OCI-LY1 (cell line): ENCODE results near the gene IFNGR2.

Experiments used
- H2AFZ ChIP-seq: fragments of 200-600 bp; sonication (generic), shearing (Covaris generic); 2 replicates; pipeline ENCODE4 v1.6.0; 2014; ENCODE audit warnings: antibody characterized with exemption, mild to moderate bottlenecking, low read length
- H3F3A ChIP-seq: fragments of 200-600 bp; sonication (generic), shearing (Covaris generic); 2 replicates; pipeline ENCODE4 v1.6.0; 2014; ENCODE audit warnings: mild to moderate bottlenecking, antibody characterized with exemption, low read length, moderate library complexity; ENCODE audit not compliant: insufficient read depth
- H3K27ac ChIP-seq: fragments of 200-600 bp; sonication (generic); 2 replicates; pipeline ENCODE4 v1.5.1; 2014; ENCODE audit warnings: low read length, mixed run types, mild to moderate bottlenecking, low read depth; ENCODE audit not compliant: poor library complexity, severe bottlenecking
- H3K27me3 ChIP-seq: fragments of 200-600 bp; sonication (generic); 2 replicates; pipeline ENCODE4 v1.6.0; 2014; ENCODE audit warnings: antibody characterized with exemption, mild to moderate bottlenecking, low read length, moderate library complexity; ENCODE audit not compliant: insufficient read depth
- H3K36me3 ChIP-seq: fragments of 200-600 bp; sonication (generic); 2 replicates; pipeline ENCODE4 v1.6.1; 2014; ENCODE audit warnings: mild to moderate bottlenecking, antibody characterized with exemption, low read length, moderate library complexity, mixed read lengths; ENCODE audit not compliant: insufficient read depth
- H3K4me1 ChIP-seq: fragments of 200-600 bp; sonication (generic); 2 replicates; pipeline ENCODE4 v1.5.1; 2014; ENCODE audit warnings: mild to moderate bottlenecking, low read length, moderate library complexity; ENCODE audit not compliant: insufficient read depth, severe bottlenecking
- H3K4me2 ChIP-seq: fragments of 200-600 bp; sonication (generic), shearing (Covaris generic); 2 replicates; pipeline ENCODE4 v1.6.1; 2014; ENCODE audit warnings: low read length
- H3K4me3 ChIP-seq: fragments of 200-600 bp; sonication (generic); 2 replicates; pipeline ENCODE4 v1.5.1; 2014; ENCODE audit warnings: low read length, low read depth, mild to moderate bottlenecking, mixed read lengths; ENCODE audit not compliant: poor library complexity, severe bottlenecking
- H3K79me2 ChIP-seq: fragments of 200-600 bp; shearing (Covaris generic); 2 replicates; pipeline ENCODE4 v1.6.1; 2016; ENCODE audit warnings: mixed run types, low read length, mixed read lengths; ENCODE audit not compliant: insufficient read depth
- H3K9ac ChIP-seq: fragments of 200-600 bp; sonication (generic), shearing (Covaris generic); 2 replicates; pipeline ENCODE4 v1.6.1; 2014; ENCODE audit warnings: mild to moderate bottlenecking, low read length, mixed read lengths
- H3K9me2 ChIP-seq: fragments of 200-600 bp; sonication (generic), shearing (Covaris generic); 2 replicates; pipeline ENCODE4 v1.6.1; 2014; ENCODE audit warnings: low read depth, mild to moderate bottlenecking, low read length, mixed read lengths
- H3K9me3 ChIP-seq: fragments of 200-600 bp; shearing (Covaris generic); 2 replicates; pipeline ENCODE4 v1.6.1; 2014; ENCODE audit warnings: low read length, mixed read lengths
- H4K20me1 ChIP-seq: fragments of 200-600 bp; sonication (generic), shearing (Covaris generic); 2 replicates; pipeline ENCODE4 v1.6.0; 2016; ENCODE audit warnings: mild to moderate bottlenecking, low read length; ENCODE audit not compliant: insufficient read depth
- CTCF ChIP-seq: fragments of 200-600 bp; sonication (generic), shearing (Covaris generic); IDR thresholded peaks from 2 replicates; pipeline ENCODE4 v1.5.1; 2017; ENCODE audit warnings: mild to moderate bottlenecking, antibody characterized with exemption, low read length, moderate library complexity, mixed read lengths
- EZH2 ChIP-seq: fragments of 200-600 bp; sonication (generic), shearing (Covaris generic); IDR thresholded peaks from 2 replicates; pipeline ENCODE4 v1.8.0; 2017; ENCODE audit warnings: borderline replicate concordance, mixed run types, mild to moderate bottlenecking, antibody characterized with exemption, low read length, moderate library complexity, mixed read lengths

The IFNGR2 gene

GRCh38 chr21:33368576-33368975, 34.6 kb upstream of the IFNGR2 start:
- Histone ChIP-seq H3K27me3 (no peaks in the 10 kb centered on the region), H3K9me3 (peaks cover 12% of the 10 kb centered on the region), H3K9me2 (no peaks in the 10 kb centered on the region), H3K4me3 (no peak overlapping the region), H3K27ac (peak overlapping the region; percentile 32), H3K4me2 (no peak overlapping the region), H3F3A (0 out of 2 replicates have a peak, but pooled peaks cover 4% of the 10 kb centered on the region), H2AFZ (no peak overlapping the region), H3K79me2 (no peaks in the 10 kb centered on the region), H4K20me1 (no peaks in the 10 kb centered on the region), H3K4me1 (peaks cover 40% of the 10 kb centered on the region), H3K9ac (no peak overlapping the region), H3K36me3 (no peaks in the 10 kb centered on the region)
- TF ChIP-seq CTCF, result no peak
- no peak for TF ChIP-seq EZH2

GRCh38 chr21:33369586-33369985, 33.6 kb upstream of the IFNGR2 start:
- H3K9ac ChIP-seq, result no peak overlapping the region
- TF ChIP-seq CTCF (no peak), EZH2 (no peak)
- H3K27me3 ChIP-seq, result no peaks in the 10 kb centered on the region
- H3K4me3 ChIP-seq, result no peak overlapping the region
- H3K36me3 ChIP-seq, result no peaks in the 10 kb centered on the region
- no peak overlapping the region for H2AFZ ChIP-seq
- no peaks in the 10 kb centered on the region for H3K79me2 ChIP-seq
- H3K4me1 ChIP-seq, result peaks cover 40% of the 10 kb centered on the region
- H3K4me2 ChIP-seq, result no peak overlapping the region
- H3F3A ChIP-seq, result 0 out of 2 replicates have a peak, but pooled peaks cover 1% of the 10 kb centered on the region
- H3K9me2 ChIP-seq, result no peaks in the 10 kb centered on the region
- H3K9me3 ChIP-seq, result peaks cover 12% of the 10 kb centered on the region
- no peaks in the 10 kb centered on the region for H4K20me1 ChIP-seq
- H3K27ac ChIP-seq, result no peak overlapping the region

- peaks cover 12% of the 10 kb centered on the region for H3K9me3 ChIP-seq
- no peaks in the 10 kb centered on the region for H3K27me3 ChIP-seq
- no peaks in the 10 kb centered on the region for H3K36me3 ChIP-seq
- no peaks in the 10 kb centered on the region for H3K79me2 ChIP-seq
- peak overlapping the region; percentile 64 for H3K27ac ChIP-seq
- no peak overlapping the region for H3K4me3 ChIP-seq
- no peak for TF ChIP-seq CTCF
- no peak for TF ChIP-seq EZH2
- H3F3A ChIP-seq, result no peaks in the 10 kb centered on the region
- no peak overlapping the region for H3K9ac ChIP-seq
- peaks cover 45% of the 10 kb centered on the region for H3K4me1 ChIP-seq
- no peak overlapping the region for H2AFZ ChIP-seq
- H4K20me1 ChIP-seq, result no peaks in the 10 kb centered on the region
- H3K4me2 ChIP-seq, result no peak overlapping the region
- H3K9me2 ChIP-seq, result no peaks in the 10 kb centered on the region
Measured at GRCh38 chr21:33370305-33370704, 32.9 kb upstream of the IFNGR2 start.
